Measurements from ENCODE around the gene WIPF1. TPM values are rescaled to one million over a fixed set of nuclear protein-coding genes. Genes with fewer than 3 reads are reported as not detected.

Gene WIPF1
- total and polyA plus RNA-seq, 2 donors (not counting 3 experiments of a cell fraction or from before 2014, with no cell fraction given): 15.3 to 42.0 TPM

DNA sequence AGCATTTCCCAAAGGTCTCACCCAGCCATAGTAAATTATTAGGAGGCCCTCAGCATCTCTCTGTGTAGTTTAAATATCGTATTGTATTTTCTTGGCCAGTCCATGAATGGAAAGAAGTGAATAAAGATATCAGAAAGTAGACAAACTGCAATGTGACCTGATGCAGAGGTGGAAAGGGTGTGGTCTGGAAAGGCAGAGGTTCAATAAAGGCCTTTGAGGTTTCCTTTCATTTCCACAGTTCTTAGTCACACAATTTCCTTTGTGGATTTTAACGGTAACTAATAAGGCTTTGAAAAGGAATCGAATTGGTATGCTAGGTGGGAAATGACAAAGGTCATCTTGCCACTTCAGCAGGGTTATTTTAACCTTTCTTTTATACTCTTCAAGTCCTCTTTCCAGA is 20.1 kb upstream of the WIPF1 start:
- no peak overlapping the region for H3K27ac ChIP-seq (ENCODE audit: insufficient read depth, low read depth, low read length)
- ChIA-PET POLR2A (no interaction called here), CTCF (interaction anchor here (1.8 kb wide), 1 partner anchor 82 kb away, joined by 7 read pairs; no protein-coding TSS in a partner anchor)
- H3K27me3 ChIP-seq (ENCODE audit: control insufficient read depth in 2 of 2, insufficient read depth in 2 of 2, low read length in 2 of 2): no peaks in the 10 kb centered on the region
- TF ChIP-seq EZH2 (IDR thresholded peaks at IDR 0.05; ENCODE audit: borderline replicate concordance, low read depth, low read length, severe bottlenecking): no peak
- no peak for TF ChIP-seq JUN (IDR thresholded peaks at IDR 0.05; ENCODE audit: borderline replicate concordance, insufficient read depth, insufficient read length, low read depth)
- TF ChIP-seq, protein P1, sequence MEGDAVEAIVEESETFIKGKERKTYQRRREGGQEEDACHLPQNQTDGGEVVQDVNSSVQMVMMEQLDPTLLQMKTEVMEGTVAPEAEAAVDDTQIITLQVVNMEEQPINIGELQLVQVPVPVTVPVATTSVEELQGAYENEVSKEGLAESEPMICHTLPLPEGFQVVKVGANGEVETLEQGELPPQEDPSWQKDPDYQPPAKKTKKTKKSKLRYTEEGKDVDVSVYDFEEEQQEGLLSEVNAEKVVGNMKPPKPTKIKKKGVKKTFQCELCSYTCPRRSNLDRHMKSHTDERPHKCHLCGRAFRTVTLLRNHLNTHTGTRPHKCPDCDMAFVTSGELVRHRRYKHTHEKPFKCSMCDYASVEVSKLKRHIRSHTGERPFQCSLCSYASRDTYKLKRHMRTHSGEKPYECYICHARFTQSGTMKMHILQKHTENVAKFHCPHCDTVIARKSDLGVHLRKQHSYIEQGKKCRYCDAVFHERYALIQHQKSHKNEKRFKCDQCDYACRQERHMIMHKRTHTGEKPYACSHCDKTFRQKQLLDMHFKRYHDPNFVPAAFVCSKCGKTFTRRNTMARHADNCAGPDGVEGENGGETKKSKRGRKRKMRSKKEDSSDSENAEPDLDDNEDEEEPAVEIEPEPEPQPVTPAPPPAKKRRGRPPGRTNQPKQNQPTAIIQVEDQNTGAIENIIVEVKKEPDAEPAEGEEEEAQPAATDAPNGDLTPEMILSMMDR (IDR thresholded peaks at IDR 0.05; ENCODE audit: extremely low read depth in 1 of 2, insufficient read depth in 1 of 2, low read depth in 1 of 2, low read length in 2 of 2): no peak
- no peak for TF ChIP-seq MYC (IDR thresholded peaks at IDR 0.05; ENCODE audit: low read depth, low read length)
- TF ChIP-seq POLR2A (IDR thresholded peaks at IDR 0.05; ENCODE audit: low read depth, low read length): no peak
- no peak for TF ChIP-seq FOS (IDR thresholded peaks at IDR 0.05; ENCODE audit: borderline replicate concordance, insufficient read depth, low read length)
- no peak for TF ChIP-seq MAX (IDR thresholded peaks at IDR 0.05; ENCODE audit: insufficient read depth, insufficient read length)
- no peak for TF ChIP-seq GATA2 (IDR thresholded peaks at IDR 0.05; ENCODE audit: insufficient read depth, insufficient read length, low read depth, low read length)
- no peak for TF ChIP-seq POLR2AphosphoS5 (IDR thresholded peaks at IDR 0.05; ENCODE audit: insufficient read depth, low read depth, low read length)
- peaks cover 13% of the 10 kb centered on the region for H3K4me1 ChIP-seq (ENCODE audit: control insufficient read depth, extremely low read depth, insufficient read depth, low read length)
- H3K4me2 ChIP-seq (ENCODE audit: insufficient read depth, low read length): no peak overlapping the region
- no peak overlapping the region for H2AFZ ChIP-seq (ENCODE audit: low read depth, low read length)
- H3K79me2 ChIP-seq (ENCODE audit: control insufficient read depth, insufficient read depth, low read length): no peaks in the 10 kb centered on the region
- FAIRE-seq (no peak), DNase-seq (ENCODE audit: low read depth, low spot score) (no peak)
- no peaks in the 10 kb centered on the region for H4K20me1 ChIP-seq (replicated peaks; ENCODE audit: control insufficient read depth, extremely low read depth, insufficient read depth, low read length)
- no peaks in the 10 kb centered on the region for H3K36me3 ChIP-seq (ENCODE audit: control insufficient read depth in 2 of 2, extremely low read depth in 1 of 2, insufficient read depth in 2 of 2, low read length in 2 of 2)
- intact Hi-C loops (cut with micrococcal nuclease) (no loop called here), dilution Hi-C loops (cut with MboI; ENCODE audit: extremely low pct_ligation_motif_present, low sequenced_read_pairs) (no loop called here)
- no TSS peak for BruUV-seq (replicated peaks)
- H3K9me1 ChIP-seq (replicated peaks; ENCODE audit: control insufficient read depth, extremely low read depth, insufficient read depth, low read length): no peaks in the 10 kb centered on the region
- H3K9ac ChIP-seq (replicated peaks; ENCODE audit: extremely low read depth, insufficient read depth, low read length): no peak overlapping the region
- H3K9me3 ChIP-seq (replicated peaks; ENCODE audit: control insufficient read depth, insufficient read depth, low read length): no peaks in the 10 kb centered on the region
- no peak overlapping the region for H3K4me3 ChIP-seq (replicated peaks in 1 of 3; ENCODE audit: insufficient read depth in 1 of 3, low read depth in 1 of 3, low read length in 3 of 3)

Measured in endothelial cell of umbilical vein (primary cell).